IPS DF 4.7 (cell line): Measurements from ENCODE around the gene ZNF655.
"Not testable (repeated sequence)": the region's sequence is repeated elsewhere in the genome, so short reads cannot be mapped to it uniquely, and the experiment has no call there.

Source experiments
- DNase-seq: peaks from one replicate; pipeline ENCODE4 v3.0.0-alpha.2; 2013; ENCODE audit warnings: low spot score; ENCODE audit errors: extremely low read depth

The ZNF655 gene

GRCh38 chr7:99558306-99559174 is at the start of gene ZNF655:
TSS of gene ZNF655 (plus strand) at chr7:99558642. CDS start at chr7:99560560, 1,918 bp downstream.
- peak; percentile 53 for DNase-seq

GRCh38 chr7:99514050-99514449 is 44.4 kb upstream of the ZNF655 start:
- no peak for DNase-seq

DNA sequence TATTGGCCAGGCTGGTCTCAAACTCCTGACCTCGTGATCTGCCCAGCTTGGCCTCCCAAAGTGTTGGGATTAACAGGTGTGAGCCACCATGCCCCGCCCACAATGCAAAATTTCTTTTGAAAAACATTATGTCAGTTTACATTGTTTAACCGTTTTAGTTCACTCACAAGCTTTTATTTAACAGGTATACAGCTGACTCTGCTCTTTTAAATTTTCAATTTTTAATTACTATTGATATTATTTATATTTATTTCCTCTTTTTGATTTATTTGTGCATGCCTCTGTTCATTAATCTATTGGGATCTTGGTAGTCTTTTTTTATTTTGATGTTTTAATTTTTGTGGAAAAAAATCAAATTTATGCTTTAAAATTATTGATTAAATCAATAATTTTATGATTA is 37.0 kb upstream of the ZNF655 start:
- no peak for DNase-seq

- DNase-seq: no peak
Observed at GRCh38 chr7:99525713-99526440, 32.6 kb upstream of the ZNF655 start.

DNA sequence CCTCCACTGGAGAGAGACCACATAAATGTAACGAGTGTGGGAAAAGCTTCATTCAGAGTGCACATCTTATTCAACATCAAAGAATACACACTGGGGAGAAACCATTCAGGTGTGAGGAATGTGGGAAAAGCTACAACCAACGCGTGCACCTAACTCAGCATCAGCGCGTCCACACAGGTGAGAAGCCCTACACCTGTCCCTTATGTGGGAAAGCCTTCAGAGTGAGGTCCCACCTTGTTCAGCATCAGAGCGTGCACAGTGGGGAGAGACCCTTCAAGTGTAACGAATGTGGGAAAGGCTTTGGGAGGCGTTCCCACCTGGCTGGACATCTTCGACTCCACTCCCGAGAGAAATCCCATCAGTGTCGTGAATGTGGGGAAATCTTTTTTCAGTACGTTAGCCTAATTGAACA is 27.1 kb upstream of the ZNF655 start:
- no peak for DNase-seq

GRCh38 chr7:99535667-99536066 is 22.8 kb upstream of the ZNF655 start:
- DNase-seq: no peak

GRCh38 chr7:99539213-99539811 is 19.1 kb upstream of the ZNF655 start:
- no peak for DNase-seq

GRCh38 chr7:99540542-99540941 is 17.9 kb upstream of the ZNF655 start:
- DNase-seq: no peak

GRCh38 chr7:99541212-99541611 is 17.2 kb upstream of the ZNF655 start:
- DNase-seq: no peak

- DNase-seq: no peak
Observed at GRCh38 chr7:99543081-99543671, 15.3 kb upstream of the ZNF655 start.

GRCh38 chr7:99543916-99544315 is 14.5 kb upstream of the ZNF655 start:
- no peak for DNase-seq

GRCh38 chr7:99545308-99545707 is 13.1 kb upstream of the ZNF655 start:
- not testable (repeated sequence) for DNase-seq

- not testable (repeated sequence) for DNase-seq
Observed at GRCh38 chr7:99549545-99549944, 8.9 kb upstream of the ZNF655 start.

GRCh38 chr7:99551334-99551733 is 7.1 kb upstream of the ZNF655 start:
- DNase-seq: no peak

- DNase-seq: peak; percentile 74
Observed at GRCh38 chr7:99551767-99552463, 6.5 kb upstream of the ZNF655 start, which contains the start of gene FAM200A. TSS of gene FAM200A (minus strand) at chr7:99552114. CDS start at chr7:99548407, 3,707 bp downstream.

DNA sequence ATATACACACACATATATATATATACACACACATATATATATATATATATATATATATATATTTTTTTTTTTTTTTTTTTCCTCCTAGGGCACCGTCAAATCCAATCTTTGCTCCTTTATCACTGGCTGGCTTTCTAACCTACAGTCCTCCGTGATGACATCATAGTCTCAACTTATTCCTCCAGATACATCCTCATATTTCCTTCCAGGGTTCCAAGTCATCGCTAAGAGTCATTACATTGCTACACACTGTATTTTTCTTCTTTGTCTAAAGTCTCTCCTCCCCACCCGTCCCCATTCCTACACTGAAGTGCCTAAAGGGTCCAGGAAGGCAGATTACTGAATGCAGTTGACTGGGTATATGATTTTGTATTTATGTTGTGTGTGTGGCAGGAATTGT is 5.4 kb upstream of the ZNF655 start:
- no peak for DNase-seq

DNA sequence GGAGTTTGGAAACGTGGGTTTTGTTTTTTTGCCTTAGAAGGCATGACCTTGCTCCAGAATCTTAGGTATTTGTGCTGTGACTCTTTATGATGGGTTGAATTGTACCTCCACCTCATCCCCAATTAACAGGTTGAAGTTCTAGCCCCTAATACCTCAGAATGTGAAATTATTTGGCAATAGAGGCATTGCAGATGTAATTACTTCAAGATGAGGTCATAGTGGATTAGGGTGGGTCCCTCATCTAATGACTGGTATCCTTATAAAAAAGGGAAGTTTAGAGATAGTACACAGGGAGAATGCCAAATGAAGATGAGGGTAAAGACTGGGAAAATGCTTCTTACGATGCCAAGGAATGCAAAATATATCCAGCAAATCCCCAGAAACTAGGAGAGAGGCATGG is 3.5 kb upstream of the ZNF655 start:
- no peak for DNase-seq

GRCh38 chr7:99557196-99557607 is 1.2 kb upstream of the ZNF655 start:
- DNase-seq: no peak

GRCh38 chr7:99557940-99558305 is 519 bp upstream of the ZNF655 start:
- DNase-seq: no peak

DNA sequence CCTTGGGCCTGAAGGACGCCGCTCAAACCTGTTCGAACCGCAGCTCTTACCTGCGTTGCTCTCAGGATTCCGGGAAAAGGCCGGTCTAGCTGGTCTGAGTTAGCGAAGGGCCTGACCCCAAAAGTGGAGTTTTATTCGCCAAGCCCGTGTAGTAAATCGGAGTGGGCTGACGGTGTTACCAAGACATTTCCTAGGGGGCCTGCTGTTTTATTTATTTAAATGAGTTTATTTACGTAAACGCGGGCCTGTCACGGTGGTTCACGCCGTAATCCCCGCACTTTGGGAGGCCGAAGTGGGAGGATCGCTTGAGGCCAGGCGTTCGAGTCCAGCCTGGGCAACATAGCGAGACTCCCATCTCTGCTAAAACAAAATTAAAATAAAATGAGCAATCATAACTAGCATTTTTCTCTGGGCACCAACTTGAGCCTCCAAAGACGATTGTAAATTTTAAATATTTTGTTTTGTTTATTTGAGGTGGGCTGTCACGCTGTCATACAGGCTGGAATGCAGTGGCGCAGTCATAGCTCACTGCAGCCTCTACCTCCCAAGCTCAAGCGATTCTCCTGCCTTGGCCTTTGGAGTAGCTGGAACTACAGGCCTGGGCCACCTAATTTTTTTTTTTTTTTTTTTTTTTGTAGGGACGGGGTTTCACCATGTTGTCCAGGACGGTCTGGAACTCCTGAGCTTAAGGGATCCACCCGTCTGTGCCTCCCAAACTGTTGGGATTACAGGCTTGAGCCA is 903 bp downstream of the ZNF655 start:
- DNase-seq: no peak
